Activated CD4-positive, CD25-positive, alpha-beta regulatory T cell treated with anti-CD3 and anti-CD28 coated beads, Interleukin-2, amount 50 U/mL, for 72 hours (primary cell): ENCODE measurements around the gene MKLN1.

Experiments
- DNase-seq: peaks from one replicate; pipeline ENCODE4 v3.0.0; 2021

Gene MKLN1

GRCh38 chr7:131471250-131472004 lies 143.8 kb downstream of the MKLN1 start:
- no peak for DNase-seq

- no peak for DNase-seq
These were observed 149.1 kb downstream of the MKLN1 start for GRCh38 chr7:131476740-131477139.

GRCh38 chr7:131480384-131481315 lies 153.0 kb downstream of the MKLN1 start:
- DNase-seq: no peak

- DNase-seq: no peak
These were observed 155.1 kb downstream of the MKLN1 start for GRCh38 chr7:131482800-131483199.

GRCh38 chr7:131483586-131483985 lies 155.9 kb downstream of the MKLN1 start:
- no peak for DNase-seq

- no peak for DNase-seq
These were observed 158.7 kb downstream of the MKLN1 start for GRCh38 chr7:131486346-131486745.

GRCh38 chr7:131487217-131487616 lies 159.5 kb downstream of the MKLN1 start:
- no peak for DNase-seq

GRCh38 chr7:131488361-131488760 lies 160.7 kb downstream of the MKLN1 start:
- DNase-seq: no peak

GRCh38 chr7:131489196-131489595 lies 161.5 kb downstream of the MKLN1 start:
- DNase-seq: no peak

- no peak for DNase-seq
These were observed 162.2 kb downstream of the MKLN1 start for GRCh38 chr7:131489881-131490280.

- DNase-seq: no peak
These were observed 165.4 kb downstream of the MKLN1 start for GRCh38 chr7:131493081-131493480.

GRCh38 chr7:131493581-131493980 lies 165.9 kb downstream of the MKLN1 start:
- no peak for DNase-seq

GRCh38 chr7:131494182-131494581 lies 166.5 kb downstream of the MKLN1 start:
- DNase-seq: no peak

- no peak for DNase-seq
These were observed 168.2 kb downstream of the MKLN1 start for GRCh38 chr7:131495669-131496498.

- DNase-seq: no peak
These were observed 169.8 kb downstream of the MKLN1 start for GRCh38 chr7:131497454-131497853.

GRCh38 chr7:131498237-131498885 lies 170.7 kb downstream of the MKLN1 start:
- DNase-seq: no peak

- no peak for DNase-seq
These were observed 172.1 kb downstream of the MKLN1 start for GRCh38 chr7:131499801-131500200.

GRCh38 chr7:131500357-131500756 lies 172.7 kb downstream of the MKLN1 start:
- DNase-seq: no peak

- no peak for DNase-seq
These were observed 173.7 kb downstream of the MKLN1 start for GRCh38 chr7:131501422-131501821.

- no peak for DNase-seq
These were observed 174.4 kb downstream of the MKLN1 start for GRCh38 chr7:131501930-131502685.

GRCh38 chr7:131502810-131503508 lies 175.3 kb downstream of the MKLN1 start:
- no peak for DNase-seq
